ENCODE results near the gene TEX261. TPM values are rescaled to one million over a fixed set of nuclear protein-coding genes. Genes with fewer than 3 reads are reported as not detected.

Gene TEX261
- total and polyA plus RNA-seq, 2 of the 8 experiments (the other 6 are each of a cell fraction or from before 2014, with no cell fraction given), result 25.2 to 30.1 TPM

- TF ChIP-seq SP2 (IDR thresholded peaks at IDR 0.05; ENCODE audit: low read length) (no peak), HDAC2 (IDR thresholded peaks at IDR 0.05; ENCODE audit: borderline replicate concordance in 1 of 2, low read depth in 2 of 2, low read length in 2 of 2) (no peak), SP4 (IDR thresholded peaks at IDR 0.05; ENCODE audit: low read length) (no peak), KDM1A (IDR thresholded peaks at IDR 0.05; ENCODE audit: borderline replicate concordance, low read length) (no peak), CREB1 (IDR thresholded peaks at IDR 0.05) (no peak), TBP (IDR thresholded peaks at IDR 0.05; ENCODE audit: low read depth, low read length) (no peak)
Observed at GRCh38 chr2:70987386-70987785, 7.3 kb downstream of the TEX261 start (continued).

All from H1 (cell line).